Left ventricle myocardium inferior (tissue), 1 donor: ENCODE results near the gene ITPR1. TPM values are rescaled to one million over a fixed set of nuclear protein-coding genes. Genes with fewer than 3 reads are reported as not detected.
A peak's percentile ranks its signal among the peaks of the same experiment; 100 is the strongest.

Experiments
- DNase-seq: peaks from one replicate; pipeline ENCODE4 v3.0.0-alpha.2; 2020
- H3K27ac ChIP-seq: fragments of 200-600 bp; replicated peaks from 2 replicates; pipeline ENCODE4 v1.8.0; 2021
- H3K27me3 ChIP-seq: fragments of 200-600 bp; 2 replicates; pipeline ENCODE4 v1.8.0; 2021; ENCODE audit warnings: low read depth
- H3K36me3 ChIP-seq: fragments of 200-600 bp; 2 replicates; pipeline ENCODE4 v1.8.0; 2021
- H3K4me1 ChIP-seq: fragments of 200-600 bp; 2 replicates; pipeline ENCODE4 v1.8.0; 2021
- H3K4me3 ChIP-seq: fragments of 200-600 bp; 2 replicates; pipeline ENCODE4 v1.8.0; 2021; ENCODE audit warnings: mild to moderate bottlenecking, moderate library complexity
- H3K9me3 ChIP-seq: fragments of 200-600 bp; replicated peaks from 2 replicates; pipeline ENCODE4 v1.8.0; 2021
- intact Hi-C: fragments of 100-400 bp; cut with micrococcal nuclease; formaldehyde crosslinking; loops from one replicate; pipeline ENCODE4 v1.11.0; 2022
- total RNA-seq: library from RNA; stranded (reverse); fragmentation: NEBNext Ultra II Directional; extraction: Animal tissue kit (Norgen Biotek cat#: 25700); gene quantifications from one replicate; pipeline ENCODE4 v1.2.1, GENCODE V29; 2021
- TF ChIP-seq, protein P1 (sequence below): fragments of 200-600 bp; IDR thresholded peaks from 2 replicates; pipeline ENCODE4 v1.8.0; 2021; ENCODE audit warnings: antibody characterized with exemption, mild to moderate bottlenecking, borderline replicate concordance
- donor health status: DM: no; HTN: yes; CAD: no; lungs with severe emphysema.

The ITPR1 gene
- total RNA-seq, 1 donor from 2014 or later: 29.0 TPM

DNA sequence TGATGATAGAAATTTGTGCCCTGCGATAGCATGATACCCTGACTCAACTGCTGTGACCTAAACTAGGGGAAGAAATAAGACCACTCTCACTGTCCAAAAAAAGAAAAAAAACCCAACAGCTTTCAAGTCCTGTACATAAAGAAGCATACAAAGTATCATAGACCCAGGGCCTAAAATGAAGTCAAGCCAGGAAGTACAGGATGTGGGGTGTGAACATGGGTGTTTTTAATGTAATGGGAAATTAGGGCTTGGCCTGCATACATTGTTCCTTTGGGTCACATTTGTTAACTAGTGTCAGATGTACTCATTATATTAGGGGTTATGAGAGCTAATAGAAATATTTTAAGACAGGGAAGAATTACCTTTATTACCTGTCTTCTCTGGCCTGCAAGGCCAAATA, 285.6 kb downstream of the ITPR1 start:
- Histone ChIP-seq H3K4me1 (peaks cover 21% of the 10 kb centered on the region), H3K4me3 (no peak overlapping the region), H3K36me3 (peaks cover 15% of the 10 kb centered on the region), H3K27me3 (no peaks in the 10 kb centered on the region), H3K27ac (no peak overlapping the region), H3K9me3 (no peaks in the 10 kb centered on the region)
- no peak for DNase-seq
- TF ChIP-seq, protein P1, sequence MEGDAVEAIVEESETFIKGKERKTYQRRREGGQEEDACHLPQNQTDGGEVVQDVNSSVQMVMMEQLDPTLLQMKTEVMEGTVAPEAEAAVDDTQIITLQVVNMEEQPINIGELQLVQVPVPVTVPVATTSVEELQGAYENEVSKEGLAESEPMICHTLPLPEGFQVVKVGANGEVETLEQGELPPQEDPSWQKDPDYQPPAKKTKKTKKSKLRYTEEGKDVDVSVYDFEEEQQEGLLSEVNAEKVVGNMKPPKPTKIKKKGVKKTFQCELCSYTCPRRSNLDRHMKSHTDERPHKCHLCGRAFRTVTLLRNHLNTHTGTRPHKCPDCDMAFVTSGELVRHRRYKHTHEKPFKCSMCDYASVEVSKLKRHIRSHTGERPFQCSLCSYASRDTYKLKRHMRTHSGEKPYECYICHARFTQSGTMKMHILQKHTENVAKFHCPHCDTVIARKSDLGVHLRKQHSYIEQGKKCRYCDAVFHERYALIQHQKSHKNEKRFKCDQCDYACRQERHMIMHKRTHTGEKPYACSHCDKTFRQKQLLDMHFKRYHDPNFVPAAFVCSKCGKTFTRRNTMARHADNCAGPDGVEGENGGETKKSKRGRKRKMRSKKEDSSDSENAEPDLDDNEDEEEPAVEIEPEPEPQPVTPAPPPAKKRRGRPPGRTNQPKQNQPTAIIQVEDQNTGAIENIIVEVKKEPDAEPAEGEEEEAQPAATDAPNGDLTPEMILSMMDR: no peak
- intact Hi-C loops: no loop called here

DNA sequence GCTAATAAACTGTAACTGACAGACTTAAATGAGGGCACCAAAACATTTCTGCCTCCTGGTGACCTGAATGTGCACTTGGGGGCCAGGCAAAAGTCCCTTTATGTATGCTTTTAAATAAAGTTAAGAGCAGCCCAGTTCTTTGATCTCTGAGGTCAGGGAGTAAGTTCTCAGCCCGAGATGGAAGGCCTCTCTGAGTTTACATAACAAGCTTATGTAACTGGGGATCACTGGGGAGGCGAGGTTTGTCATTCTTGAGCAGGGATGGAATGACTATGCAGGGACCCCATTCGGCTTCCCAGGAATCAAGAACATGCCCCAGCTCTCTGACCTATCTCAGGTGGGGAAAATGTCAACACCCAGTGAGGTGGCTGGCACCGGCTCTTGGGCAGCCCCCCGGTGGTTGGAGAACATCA, 287.4 kb downstream of the ITPR1 start:
- Histone ChIP-seq H3K27ac (peak overlapping the region; percentile 32), H3K4me1 (peaks cover 21% of the 10 kb centered on the region), H3K9me3 (no peaks in the 10 kb centered on the region), H3K4me3 (no peak overlapping the region), H3K27me3 (no peaks in the 10 kb centered on the region), H3K36me3 (peaks cover 25% of the 10 kb centered on the region)
- intact Hi-C loops: no loop called here
- TF ChIP-seq, protein P1: no peak
- no peak for DNase-seq

DNA sequence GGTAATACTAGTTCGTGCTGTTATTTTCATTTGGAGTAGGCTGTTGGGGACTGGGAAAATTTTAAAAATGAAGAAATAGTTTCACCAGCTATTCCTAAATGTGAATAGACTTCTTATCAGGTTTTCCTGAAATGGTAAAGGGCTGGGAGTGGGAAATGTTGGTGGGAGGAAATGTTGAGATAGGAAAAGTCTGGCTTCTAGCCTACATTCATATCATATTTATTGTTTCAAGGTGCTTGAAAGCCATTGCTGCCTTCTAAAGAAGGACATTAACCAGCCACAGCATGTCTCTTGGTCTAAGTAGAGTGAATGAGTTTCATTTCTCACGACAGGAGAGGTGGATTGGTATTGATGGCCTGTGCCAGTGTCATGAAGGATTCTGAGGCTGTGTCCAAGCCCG, 288.9 kb downstream of the ITPR1 start:
- Histone ChIP-seq H3K27me3 (no peaks in the 10 kb centered on the region), H3K4me3 (no peak overlapping the region), H3K36me3 (peaks cover 38% of the 10 kb centered on the region), H3K4me1 (peaks cover 21% of the 10 kb centered on the region), H3K9me3 (no peaks in the 10 kb centered on the region), H3K27ac (no peak overlapping the region)
- no peak for DNase-seq
- intact Hi-C loops: no loop called here
- TF ChIP-seq, protein P1: no peak

DNA sequence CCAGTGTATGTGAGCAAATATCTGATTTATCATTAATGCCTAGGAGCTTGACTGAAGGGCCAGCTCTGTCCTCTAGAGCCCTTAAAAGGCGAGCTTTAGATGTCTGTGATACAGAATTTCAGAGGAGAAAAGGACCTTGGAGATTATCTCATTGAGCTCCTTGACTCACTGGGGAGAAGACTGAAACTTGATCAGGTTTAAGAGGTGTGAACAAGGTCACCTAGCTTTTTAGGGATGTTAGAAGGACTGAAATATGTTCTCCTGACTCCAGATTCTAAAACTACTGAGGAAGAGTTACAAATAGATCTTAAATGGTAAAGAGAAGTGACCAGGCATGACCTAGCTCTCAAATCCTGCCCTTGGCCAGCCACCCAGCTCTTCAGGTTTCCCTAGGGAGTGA, 292.4 kb downstream of the ITPR1 start:
- H3K9me3 ChIP-seq: no peaks in the 10 kb centered on the region
- no peak overlapping the region for H3K4me3 ChIP-seq
- H3K27me3 ChIP-seq: no peaks in the 10 kb centered on the region
- DNase-seq: no peak
- intact Hi-C loops: no loop called here
- TF ChIP-seq, protein P1: no peak
- peaks cover 12% of the 10 kb centered on the region for H3K4me1 ChIP-seq
- H3K27ac ChIP-seq: no peak overlapping the region
- peaks cover 65% of the 10 kb centered on the region for H3K36me3 ChIP-seq

DNA sequence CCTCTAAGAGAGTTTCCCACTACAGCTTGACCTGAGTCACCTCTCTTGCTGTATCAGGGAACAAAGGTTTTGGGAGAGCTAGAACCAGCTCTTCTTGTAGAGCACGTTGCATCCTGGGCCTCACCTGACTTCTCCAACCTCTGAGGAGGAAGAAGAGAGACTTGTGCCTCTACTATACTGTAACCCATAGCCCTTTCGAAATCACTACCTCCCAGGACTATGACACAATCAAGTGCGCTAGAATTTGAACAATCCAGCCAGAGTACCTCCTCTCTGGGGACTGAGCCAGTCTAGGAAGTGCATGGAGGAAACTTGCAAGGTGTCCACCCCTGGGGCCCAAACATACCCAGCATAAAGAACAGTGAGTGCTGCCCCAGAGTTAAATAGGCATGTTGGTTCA, 293.3 kb downstream of the ITPR1 start:
- Histone ChIP-seq H3K27me3 (no peaks in the 10 kb centered on the region), H3K27ac (no peak overlapping the region), H3K4me3 (no peak overlapping the region), H3K9me3 (no peaks in the 10 kb centered on the region), H3K4me1 (peaks cover 7% of the 10 kb centered on the region), H3K36me3 (peaks cover 74% of the 10 kb centered on the region)
- TF ChIP-seq, protein P1: no peak
- intact Hi-C loops: no loop called here
- no peak for DNase-seq

DNA sequence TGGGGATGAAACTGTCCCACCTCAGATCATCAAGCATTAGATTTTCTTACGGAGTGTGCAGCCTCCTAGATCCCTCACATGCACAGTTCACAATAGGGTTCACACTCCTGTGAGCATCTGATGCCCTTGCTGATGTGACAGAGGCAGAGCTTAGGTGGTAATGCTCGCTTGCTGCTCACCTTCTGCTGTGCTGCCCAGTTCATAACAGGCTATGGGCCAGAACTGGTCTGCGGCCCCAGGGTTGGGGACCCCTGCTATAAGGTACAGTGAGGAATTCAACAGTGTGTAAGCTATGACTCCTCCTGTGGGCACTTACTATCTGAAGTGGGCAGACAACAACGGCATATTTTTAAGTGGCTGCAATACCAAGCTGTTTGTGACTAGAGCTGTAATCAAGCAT, 298.2 kb downstream of the ITPR1 start:
- intact Hi-C loops: no loop called here
- TF ChIP-seq, protein P1: no peak
- Histone ChIP-seq H3K27ac (no peak overlapping the region), H3K27me3 (no peaks in the 10 kb centered on the region), H3K9me3 (no peaks in the 10 kb centered on the region), H3K4me3 (no peak overlapping the region), H3K36me3 (peaks cover 76% of the 10 kb centered on the region), H3K4me1 (no peaks in the 10 kb centered on the region)
- DNase-seq: no peak
